Measurements from ENCODE around the gene KLHL1. TPM values are rescaled to one million over a fixed set of nuclear protein-coding genes. Genes with fewer than 3 reads are reported as not detected.

Gene KLHL1
- polyA plus RNA-seq, 3 donors = not detected

DNA sequence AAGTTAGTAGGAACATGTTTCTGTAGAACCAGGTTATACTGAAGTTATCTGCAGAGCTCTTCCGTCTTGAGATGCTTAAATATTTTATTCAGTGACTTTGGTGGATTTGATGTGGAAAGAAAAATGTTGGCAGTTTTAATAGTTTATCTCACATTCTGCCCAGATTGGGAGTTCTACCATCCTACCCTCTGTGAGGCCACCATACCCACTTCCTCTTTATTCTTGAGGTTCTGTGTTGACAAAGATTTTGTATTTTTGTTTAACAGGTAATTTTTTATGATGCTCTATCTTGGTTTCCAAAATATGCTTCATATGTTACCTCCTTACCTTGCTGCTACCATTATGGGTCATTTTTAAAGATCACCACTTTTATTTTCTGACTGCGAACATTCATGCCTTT lies 156.8 kb downstream of the KLHL1 start:
- Histone ChIP-seq H3K9me3 (replicated peaks in 1 of 2; ENCODE audit: control insufficient read depth in 1 of 2, insufficient read depth in 1 of 2, low read length in 2 of 2) (no peaks in the 10 kb centered on the region), H4K20me1 (ENCODE audit: insufficient read depth, low read length) (no peaks in the 10 kb centered on the region), H3K4me2 (replicated peaks; ENCODE audit: extremely low read depth, low read length, poor library complexity, severe bottlenecking) (no peak overlapping the region), H3K27me3 (ENCODE audit: control insufficient read depth in 2 of 2, insufficient read depth in 2 of 2, low read length in 2 of 2) (no peaks in the 10 kb centered on the region), H3K4me3 (replicated peaks in 1 of 3; ENCODE audit: low read depth in 2 of 3, low read length in 3 of 3) (no peak overlapping the region), H3K79me2 (ENCODE audit: insufficient read depth, low read length) (no peaks in the 10 kb centered on the region), H3K4me1 (ENCODE audit: control insufficient read depth in 1 of 2, insufficient read depth in 2 of 2, low read length in 2 of 2) (no peaks in the 10 kb centered on the region), H2AFZ (ENCODE audit: insufficient read depth, low read depth, low read length, poor library complexity, severe bottlenecking) (no peak overlapping the region), H3K27ac (ENCODE audit: low read depth in 1 of 2, low read length in 2 of 2) (no peak overlapping the region), H3K36me3 (replicated peaks in 1 of 2; ENCODE audit: control insufficient read depth in 1 of 2, insufficient read depth in 2 of 2, low read length in 2 of 2) (no peaks in the 10 kb centered on the region), H3K9ac (ENCODE audit: insufficient read depth, low read length, poor library complexity, severe bottlenecking) (no peak overlapping the region)
- no peaks in the 10 kb centered on the region for H3K36me3 Mint-ChIP-seq
- TF ChIP-seq, protein P1, sequence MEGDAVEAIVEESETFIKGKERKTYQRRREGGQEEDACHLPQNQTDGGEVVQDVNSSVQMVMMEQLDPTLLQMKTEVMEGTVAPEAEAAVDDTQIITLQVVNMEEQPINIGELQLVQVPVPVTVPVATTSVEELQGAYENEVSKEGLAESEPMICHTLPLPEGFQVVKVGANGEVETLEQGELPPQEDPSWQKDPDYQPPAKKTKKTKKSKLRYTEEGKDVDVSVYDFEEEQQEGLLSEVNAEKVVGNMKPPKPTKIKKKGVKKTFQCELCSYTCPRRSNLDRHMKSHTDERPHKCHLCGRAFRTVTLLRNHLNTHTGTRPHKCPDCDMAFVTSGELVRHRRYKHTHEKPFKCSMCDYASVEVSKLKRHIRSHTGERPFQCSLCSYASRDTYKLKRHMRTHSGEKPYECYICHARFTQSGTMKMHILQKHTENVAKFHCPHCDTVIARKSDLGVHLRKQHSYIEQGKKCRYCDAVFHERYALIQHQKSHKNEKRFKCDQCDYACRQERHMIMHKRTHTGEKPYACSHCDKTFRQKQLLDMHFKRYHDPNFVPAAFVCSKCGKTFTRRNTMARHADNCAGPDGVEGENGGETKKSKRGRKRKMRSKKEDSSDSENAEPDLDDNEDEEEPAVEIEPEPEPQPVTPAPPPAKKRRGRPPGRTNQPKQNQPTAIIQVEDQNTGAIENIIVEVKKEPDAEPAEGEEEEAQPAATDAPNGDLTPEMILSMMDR (IDR thresholded peaks at IDR 0.05) = no peak
- no peaks in the 10 kb centered on the region for H3K4me1 Mint-ChIP-seq
- peaks cover 0 to 2% (median 0%) of the 10 kb centered on the region in 7 donors for H3K9me3 Mint-ChIP-seq
- no peaks in the 10 kb centered on the region for H3K27me3 Mint-ChIP-seq (ENCODE audit: low read depth in 3 of 3)
- WGBS (ENCODE audit: insufficient coverage) = no CpG with 5 or more reads among the region's 2 CpGs
- no peak for DNase-seq
- no peak overlapping the region for H3K27ac Mint-ChIP-seq
- no peak overlapping the region for H3K4me3 Mint-ChIP-seq
- intact Hi-C loops (cut with micrococcal nuclease) = no loop called here

DNA sequence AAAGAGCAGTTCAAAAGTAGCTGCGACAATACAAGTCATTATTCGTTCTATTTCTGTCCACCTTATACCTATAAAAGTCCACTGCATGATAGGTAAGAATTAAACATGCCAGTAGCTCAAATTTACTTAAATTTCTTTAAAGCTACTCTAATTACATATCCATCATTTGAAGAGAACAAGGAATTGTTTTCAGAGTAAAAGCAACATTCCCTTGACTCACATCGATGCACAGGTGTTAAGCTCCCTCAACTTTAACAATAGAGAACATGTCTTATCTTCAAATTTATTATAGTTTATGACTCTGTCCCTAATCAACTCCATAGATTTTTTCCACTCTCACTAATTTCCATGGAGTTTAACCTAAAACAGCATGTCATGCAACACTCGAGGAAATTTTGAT lies 158.1 kb downstream of the KLHL1 start:
- no peaks in the 10 kb centered on the region for H4K20me1 ChIP-seq (ENCODE audit: insufficient read depth, low read length)
- no peak overlapping the region for H3K27ac ChIP-seq (ENCODE audit: low read depth in 1 of 2, low read length in 2 of 2)
- H2AFZ ChIP-seq (ENCODE audit: insufficient read depth, low read depth, low read length, poor library complexity, severe bottlenecking) = no peak overlapping the region
- H3K27me3 Mint-ChIP-seq (ENCODE audit: low read depth in 3 of 3) = no peaks in the 10 kb centered on the region
- no peaks in the 10 kb centered on the region for H3K4me1 ChIP-seq (ENCODE audit: control insufficient read depth in 1 of 2, insufficient read depth in 2 of 2, low read length in 2 of 2)
- H3K9ac ChIP-seq (ENCODE audit: insufficient read depth, low read length, poor library complexity, severe bottlenecking) = no peak overlapping the region
- H3K79me2 ChIP-seq (ENCODE audit: insufficient read depth, low read length) = no peaks in the 10 kb centered on the region
- no peak overlapping the region for H3K4me3 Mint-ChIP-seq
- no peaks in the 10 kb centered on the region for H3K27me3 ChIP-seq (ENCODE audit: control insufficient read depth in 2 of 2, insufficient read depth in 2 of 2, low read length in 2 of 2)
- intact Hi-C loops (cut with micrococcal nuclease) = no loop called here
- TF ChIP-seq, protein P1 (IDR thresholded peaks at IDR 0.05) = no peak
- no peak overlapping the region for H3K27ac Mint-ChIP-seq
- no peaks in the 10 kb centered on the region for H3K36me3 ChIP-seq (replicated peaks in 1 of 2; ENCODE audit: control insufficient read depth in 1 of 2, insufficient read depth in 2 of 2, low read length in 2 of 2)
- no peak overlapping the region for H3K4me3 ChIP-seq (replicated peaks in 1 of 3; ENCODE audit: low read depth in 2 of 3, low read length in 3 of 3)
- WGBS (ENCODE audit: insufficient coverage) = 89% methylated on average over 1 of the region's 4 CpGs
- peaks cover 0 to 2% (median 0%) of the 10 kb centered on the region in 7 donors for H3K9me3 Mint-ChIP-seq
- no peak for DNase-seq
- no peak overlapping the region for H3K4me2 ChIP-seq (replicated peaks; ENCODE audit: extremely low read depth, low read length, poor library complexity, severe bottlenecking)
- no peaks in the 10 kb centered on the region for H3K4me1 Mint-ChIP-seq
- no peaks in the 10 kb centered on the region for H3K9me3 ChIP-seq (replicated peaks in 1 of 2; ENCODE audit: control insufficient read depth in 1 of 2, insufficient read depth in 1 of 2, low read length in 2 of 2)
- H3K36me3 Mint-ChIP-seq = no peaks in the 10 kb centered on the region
